H4 (cell line): ENCODE results near the gene CIT. TPM values are rescaled to one million over a fixed set of nuclear protein-coding genes. Genes with fewer than 3 reads are reported as not detected.
A peak's percentile ranks its signal among the peaks of the same experiment; 100 is the strongest.
"Not testable (repeated sequence)": the region's sequence is repeated elsewhere in the genome, so short reads cannot be mapped to it uniquely, and the experiment has no call there.

Experiments used
- DNase-seq: peaks from one replicate; pipeline ENCODE4 v3.0.0-alpha.2; 2015; ENCODE audit warnings: low spot score
- total RNA-seq: library from RNA; depleted of rRNA; stranded (reverse); fragments of >200 nt; shearing (Covaris generic); gene quantifications from 2 replicates; pipeline ENCODE4 v1.2.3, GENCODE V29; 2014

The CIT gene
- total RNA-seq, 1 experiment from 2014 or later: 16.9 TPM

GRCh38 chr12:119676573-119676972 is 200.5 kb downstream of the CIT start:
- DNase-seq: no peak

DNA sequence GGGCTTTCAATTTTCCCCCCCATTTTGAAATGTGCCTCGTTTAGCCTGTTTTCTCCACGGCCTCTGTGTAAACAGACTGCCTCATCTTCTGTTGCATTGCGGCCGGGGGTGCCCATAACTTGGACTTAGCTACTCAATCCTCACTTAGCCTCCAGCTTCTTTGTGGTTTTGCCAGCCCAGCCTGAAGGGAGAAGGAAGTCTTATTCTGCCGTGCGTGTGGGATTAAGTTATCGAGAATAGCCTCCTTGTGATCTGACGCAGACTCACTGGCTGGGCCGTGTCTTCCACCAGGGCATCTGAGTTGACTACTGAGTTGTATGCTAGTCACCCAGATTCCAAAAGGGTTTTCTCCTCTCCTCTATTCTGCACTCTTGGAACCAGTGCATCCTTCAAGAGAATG is 201.1 kb downstream of the CIT start:
- no peak for DNase-seq

DNA sequence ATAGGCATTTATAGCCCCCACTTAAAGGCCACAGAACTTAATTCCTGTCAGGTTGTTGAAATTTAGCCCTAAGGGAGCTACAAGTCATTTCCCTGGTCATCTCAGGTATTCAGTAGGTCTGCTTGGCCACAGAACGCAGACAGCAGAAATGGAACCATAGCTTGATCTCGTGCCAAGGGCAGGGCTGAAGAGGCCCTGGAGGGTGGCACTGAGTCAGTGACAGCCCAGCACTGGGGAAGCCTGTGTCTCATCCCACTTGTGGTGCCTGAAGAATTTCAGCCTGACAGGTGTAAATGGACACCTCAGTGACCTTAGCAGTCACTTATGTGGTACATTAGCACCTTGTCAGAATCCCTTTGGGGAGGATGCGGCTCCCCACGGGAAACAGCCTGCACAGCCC is 202.6 kb downstream of the CIT start:
- no peak for DNase-seq

- no peak for DNase-seq
These were observed 203.5 kb downstream of the CIT start for GRCh38 chr12:119673634-119674033.

- DNase-seq: no peak
These were observed 204.9 kb downstream of the CIT start for GRCh38 chr12:119672194-119672593.

DNA sequence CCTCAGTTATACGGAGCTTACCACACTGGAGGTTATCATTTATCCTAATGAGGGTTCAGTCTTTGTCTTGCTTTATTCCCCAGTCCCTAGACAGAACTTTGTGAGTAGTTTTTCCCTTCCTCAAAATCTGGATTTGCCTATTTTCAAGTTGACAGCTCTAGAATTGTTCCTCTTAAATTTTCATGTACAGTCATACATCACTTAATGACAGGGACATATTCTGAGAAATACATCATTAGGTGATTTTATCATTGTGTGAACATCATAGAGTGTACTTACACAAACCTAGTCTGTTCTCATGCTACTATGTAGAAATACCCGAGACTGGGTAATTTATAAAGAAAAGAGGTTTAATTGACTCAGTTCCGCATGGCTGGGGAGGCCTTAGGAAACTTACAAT is 206.1 kb downstream of the CIT start:
- no peak for DNase-seq

GRCh38 chr12:119669744-119670472 is 207.2 kb downstream of the CIT start:
- no peak for DNase-seq

- DNase-seq: no peak
These were observed 208.7 kb downstream of the CIT start for GRCh38 chr12:119668324-119668841.

DNA sequence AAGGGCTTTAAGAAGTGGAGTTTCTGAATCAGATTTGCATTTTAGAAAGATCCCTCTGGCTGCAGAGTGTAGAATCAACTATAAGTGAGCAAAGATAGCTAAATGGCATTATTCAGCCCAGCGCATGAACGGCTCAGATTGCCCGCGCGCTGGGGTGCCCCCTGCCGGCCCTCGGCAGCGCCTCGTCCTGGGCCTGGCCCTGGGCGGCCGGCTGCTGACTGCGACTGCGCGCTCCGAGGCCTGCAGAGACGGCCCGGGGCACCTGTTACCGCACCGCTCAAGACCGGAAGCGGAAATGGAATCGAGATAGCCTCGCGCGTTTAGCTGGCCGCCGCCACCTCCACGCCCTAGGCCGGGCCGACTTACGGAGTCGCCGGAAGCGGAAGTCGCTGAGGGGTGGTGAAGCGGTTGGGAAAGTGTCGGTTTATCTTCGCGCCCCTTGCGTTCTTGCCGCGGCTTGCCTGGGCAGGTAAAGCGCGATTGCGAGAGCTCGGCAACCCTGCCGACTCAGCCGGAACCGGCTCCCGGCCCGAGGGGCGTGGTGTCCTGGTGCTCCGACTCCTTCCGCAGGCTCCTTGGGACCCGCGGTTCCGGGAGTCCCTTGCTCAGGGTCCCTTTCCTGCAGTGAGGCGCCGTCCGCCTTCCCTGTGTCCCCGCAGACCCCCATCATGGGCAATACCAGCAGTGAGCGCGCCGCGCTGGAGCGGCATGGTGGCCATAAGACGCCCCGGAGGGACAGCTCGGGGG is 209.4 kb downstream of the CIT start, which contains the start of gene PRKAB1:
TSS of gene PRKAB1 (plus strand) at position 557 of the 747 bp plus-strand sequence. CDS start at position 669, 112 bp downstream.
- DNase-seq: peak; percentile 97

DNA sequence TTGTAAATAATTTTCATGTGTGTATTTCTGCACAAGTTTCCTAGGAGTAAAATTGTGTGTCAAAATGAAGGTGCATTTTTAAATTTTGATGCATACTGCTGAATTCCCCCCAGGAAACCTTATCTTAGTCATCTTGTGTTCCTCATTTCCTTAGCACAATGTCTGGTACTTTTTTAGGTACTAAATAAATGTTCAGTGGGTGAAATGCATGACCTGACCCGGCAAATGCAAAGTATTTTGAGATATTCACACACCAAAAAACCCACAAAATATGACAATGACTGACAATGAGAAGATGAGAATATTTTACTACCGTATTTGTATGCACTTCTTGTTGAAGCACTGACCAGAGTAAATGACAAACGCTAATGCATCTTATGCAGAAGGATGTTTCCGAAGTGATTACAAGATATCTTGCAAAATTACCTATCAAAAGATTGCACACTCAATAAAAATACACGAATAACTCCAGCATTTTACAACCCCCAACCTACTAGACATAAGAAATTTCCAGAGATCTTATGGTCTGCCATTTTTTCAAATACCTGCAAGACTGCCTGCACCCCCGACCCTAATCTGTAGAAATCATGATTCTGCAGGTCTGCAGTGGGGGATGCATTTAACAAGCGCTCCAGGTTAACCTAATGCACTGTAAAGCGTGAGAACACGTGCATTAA is 210.1 kb downstream of the CIT start:
- no peak for DNase-seq

DNA sequence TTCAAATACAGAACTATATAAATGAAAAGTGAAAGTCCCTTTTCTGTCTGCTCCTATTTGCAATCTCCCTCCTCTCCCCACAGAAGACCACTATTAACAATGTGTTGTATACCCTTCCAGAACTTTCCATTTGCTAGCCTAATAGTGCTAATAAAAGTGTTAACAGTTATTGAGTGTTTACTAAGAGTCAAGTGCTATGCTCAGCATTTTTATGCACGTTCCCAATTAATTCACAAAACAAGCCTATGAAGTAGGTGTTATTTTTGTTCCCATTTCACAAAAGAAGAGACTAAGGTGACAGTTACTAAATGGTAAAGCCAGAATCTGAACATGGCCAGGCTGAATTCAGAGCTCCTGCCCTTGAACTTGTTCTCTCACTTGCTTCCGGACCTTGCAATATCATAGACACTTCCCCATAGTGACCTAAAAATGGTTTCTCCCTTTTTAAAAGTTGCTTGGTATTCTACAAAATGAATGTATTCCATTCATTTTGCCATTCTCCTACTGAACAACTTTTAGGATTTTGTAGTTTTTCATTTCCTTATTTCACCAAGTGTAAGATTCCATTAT is 210.8 kb downstream of the CIT start:
- DNase-seq: no peak

DNA sequence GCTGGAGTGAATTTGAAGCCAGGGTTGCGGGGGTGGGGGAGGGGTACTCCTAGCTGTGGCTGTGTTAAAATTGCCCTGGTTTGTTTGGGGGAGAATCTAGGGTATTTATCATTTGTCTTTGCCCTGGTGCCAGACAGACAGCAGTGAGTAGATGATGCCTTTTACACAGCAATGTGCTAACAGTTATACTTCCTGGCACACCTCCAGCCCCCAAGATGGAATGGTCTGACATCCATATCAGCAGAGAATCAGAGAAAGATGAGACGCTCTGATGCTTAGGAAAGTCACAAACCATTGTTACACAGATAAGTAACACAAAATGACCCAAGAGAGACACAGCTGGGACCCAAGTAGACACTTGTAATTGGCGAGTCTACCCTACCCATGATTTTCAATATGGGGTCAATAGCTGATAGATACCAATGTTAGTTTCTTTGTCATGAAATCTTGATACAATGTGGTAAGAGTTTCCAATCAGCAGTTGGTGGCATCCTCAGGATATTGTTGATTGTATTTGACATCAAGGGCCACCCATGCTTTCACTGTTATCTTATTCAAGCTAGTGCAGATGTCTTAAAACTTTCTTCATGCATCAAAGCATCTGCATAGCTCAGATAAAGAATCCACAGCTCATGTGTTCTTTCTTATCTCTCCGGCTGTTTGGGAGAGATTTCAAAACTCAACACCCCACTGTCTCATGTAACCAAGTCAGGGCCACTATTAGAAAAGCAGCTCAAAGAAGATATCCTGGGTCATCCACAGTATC is 211.8 kb downstream of the CIT start:
- no peak for DNase-seq

DNA sequence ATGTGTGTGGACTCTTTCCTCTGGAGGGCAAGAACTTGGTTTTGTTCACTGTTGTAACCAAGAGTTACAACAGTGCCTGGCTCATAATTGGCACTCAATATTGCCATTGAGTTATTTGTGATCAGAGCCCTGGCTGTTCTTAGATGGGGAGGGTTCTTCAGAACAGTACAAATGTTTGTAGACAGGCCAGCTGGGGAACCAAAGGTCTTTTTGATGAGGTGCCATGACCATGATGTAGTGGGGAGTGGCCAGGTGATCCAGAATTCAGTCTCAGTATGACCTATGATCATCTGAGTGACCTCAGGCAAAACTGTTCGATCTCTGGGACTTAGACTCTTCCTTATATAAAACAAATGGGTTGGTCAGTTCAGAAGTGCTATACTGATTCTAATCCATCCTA is 212.5 kb downstream of the CIT start:
- DNase-seq: no peak

GRCh38 chr12:119661882-119662281 is 215.2 kb downstream of the CIT start:
- no peak for DNase-seq

DNA sequence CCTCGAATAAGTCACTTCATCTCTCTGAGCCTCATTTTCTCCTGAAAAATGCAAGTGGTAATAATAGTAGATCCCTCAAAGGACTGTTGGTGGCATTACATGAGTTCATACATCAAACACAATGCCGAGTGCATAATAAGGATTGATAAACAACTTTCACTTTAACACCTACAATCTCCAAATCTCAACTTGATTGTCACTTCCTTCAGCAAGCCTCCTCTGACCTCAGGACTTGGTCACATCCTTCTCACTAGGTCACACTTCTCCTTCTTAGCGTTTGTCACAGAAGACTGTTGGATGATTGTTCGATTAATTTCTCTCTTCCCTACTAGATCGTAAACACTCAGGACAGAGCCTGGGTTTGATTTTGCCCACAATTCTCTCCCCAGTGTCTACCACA is 217.0 kb downstream of the CIT start:
- DNase-seq: no peak

DNA sequence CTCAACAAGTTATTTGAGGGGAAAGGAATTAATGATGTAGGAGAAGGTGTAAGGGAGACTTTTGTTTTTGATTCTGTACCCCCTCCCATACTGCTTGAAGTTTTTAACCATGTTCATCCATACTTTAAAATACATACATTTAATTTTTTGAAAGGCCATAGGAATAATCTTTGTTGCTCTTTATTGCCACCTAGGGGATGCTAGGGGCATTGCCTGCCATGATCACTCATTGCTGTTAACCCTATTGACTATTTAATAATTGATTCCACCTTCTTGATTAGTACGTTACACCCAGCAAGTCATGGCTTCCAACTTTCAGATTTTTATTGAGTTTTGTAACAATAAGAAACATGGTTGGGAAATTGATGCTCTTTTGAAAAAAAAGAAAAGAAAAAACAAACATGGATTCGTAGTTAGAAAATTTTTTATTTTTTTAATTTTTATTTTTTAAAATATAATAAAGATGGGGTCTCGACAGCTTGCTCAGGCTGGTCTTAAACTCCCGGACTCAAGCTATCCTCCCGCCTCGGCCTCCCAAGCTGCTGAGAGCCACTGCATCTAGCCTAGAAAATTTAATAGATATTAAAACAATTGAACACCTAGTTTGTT is 217.7 kb downstream of the CIT start:
- no peak for DNase-seq

GRCh38 chr12:119658166-119658565 is 219.0 kb downstream of the CIT start:
- not testable (repeated sequence) for DNase-seq

DNA sequence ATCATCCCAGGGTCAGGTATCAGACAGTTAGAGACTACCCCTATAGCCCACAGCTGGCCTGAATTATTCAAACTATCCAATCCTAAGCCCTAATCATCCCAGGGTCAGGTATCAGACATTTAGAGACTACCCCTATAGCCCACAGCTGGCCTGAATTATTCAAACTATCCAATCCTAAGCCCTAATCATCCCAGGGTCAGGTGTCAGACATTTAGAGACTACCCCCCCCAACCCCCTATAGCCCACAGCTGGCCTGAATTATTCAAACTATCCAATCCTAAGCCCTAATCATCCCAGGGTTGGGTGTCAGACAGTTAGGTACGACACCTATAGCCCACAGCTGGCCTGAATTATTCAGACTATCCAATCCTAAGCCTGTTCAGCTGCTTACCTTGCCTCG is 220.1 kb downstream of the CIT start:
- DNase-seq: not testable (repeated sequence)

DNA sequence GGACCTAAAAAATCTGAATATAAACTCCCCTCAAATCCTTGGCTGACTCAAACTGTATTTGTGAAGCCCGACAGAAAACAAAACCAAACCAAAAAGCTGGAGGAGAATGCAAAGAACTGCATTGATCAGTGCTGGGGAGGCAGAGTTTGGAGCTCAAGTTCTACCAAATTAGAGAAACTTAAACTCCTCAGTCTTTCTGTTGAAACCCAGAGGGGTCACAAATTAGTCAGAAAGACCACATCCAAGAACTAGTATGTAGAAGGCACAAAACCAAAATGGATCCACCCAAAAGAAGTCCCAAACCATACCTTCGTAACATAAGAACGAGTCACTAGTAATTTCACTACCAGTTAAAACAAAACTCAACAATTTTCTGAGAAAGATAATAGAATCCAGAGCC is 224.5 kb downstream of the CIT start:
- no peak for DNase-seq

GRCh38 chr12:119649202-119649808 is 227.8 kb downstream of the CIT start:
- DNase-seq: no peak
